Stimulated activated CD8-positive, alpha-beta memory T cell treated with anti-CD3 and anti-CD28 coated beads, Interleukin-7, amount 100 ng/mL, for 24 hours (primary cell): Measurements from ENCODE around the gene PCDHGA1.

Source experiments
- DNase-seq: peaks from one replicate; pipeline ENCODE4 v3.0.0-alpha.2; 2020; ENCODE audit warnings: low read depth

The PCDHGA1 gene

DNA sequence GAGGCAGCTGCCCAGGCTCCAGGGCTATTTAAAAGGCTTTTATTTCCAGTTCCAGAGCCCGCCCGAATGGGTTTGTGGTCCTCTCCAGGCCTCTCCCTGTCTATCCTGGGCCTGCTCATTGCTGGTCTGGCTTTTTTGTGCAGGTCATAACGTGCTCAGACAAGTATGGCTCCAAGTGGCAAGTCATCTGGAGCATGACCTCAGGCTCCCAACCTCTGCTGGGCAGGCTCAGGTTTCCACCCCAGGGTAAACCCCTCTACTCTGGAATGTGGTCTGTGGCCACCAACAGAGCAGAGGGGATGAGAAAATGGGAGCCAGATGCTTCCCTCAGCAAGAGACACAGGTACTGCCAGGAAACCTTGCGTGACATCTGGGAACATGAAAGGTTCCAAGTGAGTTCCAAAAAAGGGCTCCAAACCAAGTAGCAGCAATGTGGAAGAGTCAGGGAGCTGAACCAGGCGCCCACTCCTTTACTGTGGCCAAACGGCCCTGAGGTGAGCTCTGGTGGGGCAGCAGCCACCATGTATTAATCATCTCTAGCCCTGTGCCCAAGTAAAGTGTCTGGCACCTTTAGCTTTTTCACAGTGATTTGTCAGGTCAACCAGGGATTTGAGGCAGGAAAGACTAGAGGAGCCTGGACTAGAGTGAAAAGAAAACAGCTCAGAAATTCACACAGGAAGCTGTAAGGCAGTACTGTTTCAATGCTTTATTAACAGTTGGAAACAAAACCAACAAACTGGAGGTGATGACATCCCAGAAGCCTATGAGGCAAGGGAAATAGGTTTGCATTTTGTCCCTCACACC lies 184.2 kb downstream of the PCDHGA1 start:
- no peak for DNase-seq

DNA sequence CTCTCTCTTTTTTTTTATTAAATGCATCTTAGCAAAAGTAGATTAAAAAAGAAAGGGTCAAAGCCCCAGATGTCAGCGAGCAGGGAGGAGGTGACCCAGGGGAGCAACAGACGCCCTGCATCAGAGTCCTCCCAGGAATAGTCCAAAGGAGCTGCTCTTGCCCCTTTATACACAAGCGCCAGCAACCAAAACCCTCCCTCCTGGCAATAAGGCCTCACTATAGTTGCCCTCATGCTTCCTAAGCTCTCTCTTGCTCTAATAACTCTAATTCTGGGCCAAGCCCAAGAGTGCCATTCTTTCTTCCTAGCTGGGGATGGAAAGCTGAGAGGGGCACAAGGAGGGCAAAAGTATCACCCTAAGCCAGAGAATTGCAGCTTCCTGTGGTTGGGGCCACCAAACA lies 184.8 kb downstream of the PCDHGA1 start:
- DNase-seq: no peak

DNA sequence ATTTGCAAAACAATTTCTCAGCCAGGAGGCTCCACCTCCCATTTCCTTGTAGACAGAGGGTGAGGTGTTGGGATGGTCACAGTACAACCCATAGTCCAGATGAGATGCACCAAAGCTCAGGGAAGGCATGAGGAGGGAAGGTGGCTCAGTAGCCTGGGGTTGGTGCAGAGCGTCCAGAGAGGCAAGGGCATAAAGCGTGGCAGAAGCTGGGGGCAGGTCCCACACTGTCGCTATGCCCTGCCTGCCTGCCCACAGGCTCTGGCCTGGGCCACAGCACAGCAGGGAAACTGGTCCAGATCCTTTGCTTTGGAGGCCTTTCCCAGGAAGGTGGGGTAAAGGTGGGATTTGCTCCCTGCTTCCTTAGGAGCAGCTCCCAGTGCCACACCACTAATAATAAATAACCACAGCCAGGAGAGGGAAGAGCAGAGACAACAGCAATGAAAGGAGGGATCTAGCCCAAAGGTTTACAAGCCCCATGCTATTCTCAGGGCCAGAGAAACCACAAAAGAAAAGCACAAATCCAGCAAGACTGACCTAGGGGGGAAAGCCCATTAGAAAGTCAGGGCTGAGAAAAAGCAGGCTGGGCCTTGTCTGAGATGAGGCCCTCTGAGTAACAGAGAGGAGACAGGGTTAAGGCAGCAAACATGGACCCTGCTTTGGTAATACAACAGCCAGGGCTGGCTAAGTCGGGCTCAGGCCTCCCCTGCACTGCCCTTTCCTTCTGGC lies 185.8 kb downstream of the PCDHGA1 start:
- no peak for DNase-seq

DNA sequence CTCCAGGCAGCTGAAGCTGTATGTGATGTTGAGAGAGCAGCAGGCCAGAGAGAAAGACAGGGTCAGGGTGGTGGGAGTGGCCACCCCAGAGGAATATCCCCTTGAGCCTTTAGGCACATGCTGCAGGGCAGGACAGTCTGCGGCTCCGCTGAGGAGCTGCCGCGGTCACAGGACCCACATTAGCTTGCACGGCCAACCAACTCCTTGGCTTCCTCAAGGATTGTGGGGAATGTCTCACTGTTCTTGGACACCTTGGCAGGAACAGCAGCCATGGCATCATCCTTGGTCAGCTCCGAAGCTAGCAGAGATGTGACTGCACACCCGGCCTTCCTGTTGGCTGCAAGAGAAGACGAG lies 186.3 kb downstream of the PCDHGA1 start:
- no peak for DNase-seq

DNA sequence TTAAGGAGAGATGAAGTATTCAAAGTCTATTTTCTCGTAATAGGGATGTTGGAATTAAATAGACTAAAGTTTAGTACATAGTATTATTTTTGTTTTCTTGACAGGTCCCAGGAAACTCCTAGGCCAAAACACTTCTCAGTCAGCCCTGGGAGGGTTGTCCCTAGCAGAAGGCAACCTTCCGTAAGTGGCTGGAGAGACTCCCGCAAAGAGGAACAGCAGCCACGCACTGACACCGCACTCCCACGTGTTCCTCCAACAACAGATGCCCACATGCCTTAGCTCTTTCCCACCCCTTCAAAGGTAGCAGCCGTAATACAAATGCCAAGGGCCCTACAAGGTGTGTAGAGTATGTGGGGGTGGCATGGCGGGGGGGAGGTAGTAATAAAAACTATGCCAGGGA lies 187.0 kb downstream of the PCDHGA1 start:
- DNase-seq: no peak

DNA sequence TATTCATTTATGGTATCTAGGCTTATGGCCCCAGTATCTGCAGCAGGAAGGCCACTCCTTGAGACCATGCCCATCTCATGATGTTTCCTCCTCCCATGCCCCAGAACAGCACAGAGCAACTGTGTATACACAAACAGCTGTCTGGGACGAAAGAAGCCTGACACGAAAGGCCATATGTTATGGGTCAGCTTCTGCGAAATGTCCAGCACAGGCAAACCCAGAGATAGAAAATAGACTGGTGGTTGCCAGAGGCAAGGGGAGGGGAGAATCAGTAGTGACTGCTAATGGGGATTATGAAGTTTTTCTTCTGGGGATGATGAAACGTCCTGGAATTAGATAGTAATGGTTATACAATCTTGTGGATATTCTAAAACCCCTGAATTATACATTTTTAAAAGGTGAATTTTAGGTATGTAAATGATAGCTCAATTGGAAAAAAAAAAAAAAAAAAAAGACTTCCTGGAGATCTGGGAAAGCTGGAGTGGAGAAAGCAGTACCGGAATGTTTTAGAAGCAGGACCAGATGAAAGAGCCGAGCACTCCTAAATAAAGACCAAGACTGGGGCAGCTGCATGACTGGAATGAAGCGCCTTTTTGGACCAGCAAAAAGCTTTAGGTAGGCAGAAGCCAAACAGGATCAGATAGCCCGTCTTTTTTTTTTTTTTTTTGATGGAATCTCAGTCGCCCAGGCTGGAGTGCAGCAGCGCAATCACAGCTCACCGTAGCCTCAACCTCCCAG lies 187.7 kb downstream of the PCDHGA1 start:
- DNase-seq: no peak

DNA sequence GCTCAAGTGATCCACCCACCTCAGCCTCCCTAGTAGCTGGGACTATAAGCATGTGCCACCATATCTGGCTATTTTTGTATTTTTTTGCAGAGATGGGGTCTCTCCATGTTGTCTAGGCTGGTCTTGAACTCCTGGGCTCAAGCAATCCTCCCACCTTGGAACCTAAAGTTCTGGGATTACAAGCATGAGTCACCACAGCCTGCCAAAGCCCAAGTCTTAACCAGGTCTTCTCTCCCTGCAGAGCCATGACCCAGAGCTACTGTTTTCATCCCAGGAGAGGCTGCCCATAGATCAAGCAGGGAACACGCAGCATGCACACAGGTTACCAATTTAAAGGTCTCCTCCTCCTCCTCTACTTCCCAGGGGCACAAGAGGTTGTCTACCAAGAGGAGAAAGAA lies 188.3 kb downstream of the PCDHGA1 start:
- no peak for DNase-seq

DNA sequence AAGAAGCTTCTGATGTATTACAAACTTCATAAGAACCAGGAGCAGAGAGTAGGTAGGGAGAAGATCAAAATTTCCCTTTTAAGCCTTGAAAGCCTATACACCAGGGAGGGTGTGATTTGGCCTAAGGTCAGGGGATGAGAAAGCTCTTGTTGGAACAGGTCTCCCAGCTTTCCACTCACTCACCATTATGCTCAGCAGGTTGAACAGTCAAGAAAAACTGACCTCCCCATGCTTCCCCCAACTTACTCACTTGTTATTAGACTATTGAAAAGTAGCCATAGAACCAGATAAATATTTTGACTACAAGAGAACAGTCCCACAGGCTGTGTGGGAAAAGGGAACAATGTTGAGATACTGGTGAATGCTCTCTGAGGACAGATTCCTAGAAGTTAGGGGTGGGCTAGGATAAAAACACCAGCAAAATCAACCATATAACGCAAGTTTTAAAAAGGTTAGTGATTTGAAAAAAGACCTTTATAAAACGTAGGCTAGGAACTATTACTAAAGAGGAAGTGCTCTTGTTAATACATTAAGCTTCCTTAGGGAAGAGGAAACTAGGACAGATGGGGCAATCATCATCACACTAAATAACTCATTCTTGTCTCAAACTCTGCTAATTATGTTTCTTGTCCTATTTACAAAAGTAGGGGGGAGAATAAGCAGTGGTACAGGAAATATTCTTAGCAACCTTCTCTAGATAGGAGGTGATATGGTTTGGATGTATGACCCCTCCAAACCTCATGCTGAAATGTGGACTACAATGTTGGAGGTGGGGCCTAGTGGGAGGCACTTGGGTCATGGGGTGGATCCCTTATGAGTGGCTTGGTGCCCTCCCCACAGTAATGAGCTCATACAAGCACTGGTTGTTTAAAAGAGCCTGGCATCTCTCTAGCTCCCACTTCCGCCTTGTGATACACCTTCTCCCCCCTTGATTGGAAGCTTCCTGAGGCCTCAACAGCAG lies 189.6 kb downstream of the PCDHGA1 start:
- no peak for DNase-seq

DNA sequence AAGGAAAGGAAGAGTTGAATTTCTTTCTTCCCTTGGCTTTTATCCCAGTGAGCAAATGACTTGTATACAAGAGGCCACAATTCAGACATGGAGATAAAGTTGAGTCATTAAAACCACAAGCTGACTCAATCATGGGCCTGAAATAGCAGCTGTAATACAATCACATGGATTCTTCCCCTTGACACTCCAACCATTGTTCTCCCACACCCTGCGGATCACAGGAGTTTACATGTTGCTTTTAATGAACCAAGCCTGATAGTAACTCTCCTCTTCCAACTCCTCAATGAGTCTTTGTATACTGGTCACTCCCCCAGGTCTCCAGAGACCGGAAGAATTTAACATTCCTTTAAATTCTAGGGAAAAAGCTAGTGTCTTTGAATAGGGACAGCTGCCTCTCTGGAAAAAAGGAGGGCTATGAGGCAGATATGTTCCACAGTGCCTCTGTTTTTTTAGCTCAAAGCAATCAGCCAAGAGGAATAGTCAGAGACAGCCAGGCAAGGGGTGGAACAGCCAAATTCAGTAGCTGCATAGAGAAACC lies 191.0 kb downstream of the PCDHGA1 start:
- no peak for DNase-seq

DNA sequence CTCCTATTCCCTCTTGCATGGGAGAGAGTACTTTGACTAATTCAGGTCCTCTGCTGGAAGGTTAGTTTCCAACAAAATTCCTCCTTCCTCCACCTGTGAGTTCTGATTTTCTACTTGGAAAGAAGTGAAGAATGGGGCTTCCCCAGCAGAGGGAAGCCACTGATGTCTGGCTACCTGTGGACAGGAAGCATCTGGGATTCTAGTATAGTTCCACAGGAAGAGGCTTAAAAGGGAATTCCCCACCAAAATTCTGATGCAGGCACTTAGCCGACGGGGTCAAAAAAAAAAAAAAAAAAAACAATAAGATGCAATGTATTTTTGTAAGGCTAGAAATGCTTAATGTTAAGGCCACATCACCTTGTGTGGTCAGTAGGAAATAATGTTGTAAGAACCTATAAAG lies 192.0 kb downstream of the PCDHGA1 start:
- DNase-seq: no peak

DNA sequence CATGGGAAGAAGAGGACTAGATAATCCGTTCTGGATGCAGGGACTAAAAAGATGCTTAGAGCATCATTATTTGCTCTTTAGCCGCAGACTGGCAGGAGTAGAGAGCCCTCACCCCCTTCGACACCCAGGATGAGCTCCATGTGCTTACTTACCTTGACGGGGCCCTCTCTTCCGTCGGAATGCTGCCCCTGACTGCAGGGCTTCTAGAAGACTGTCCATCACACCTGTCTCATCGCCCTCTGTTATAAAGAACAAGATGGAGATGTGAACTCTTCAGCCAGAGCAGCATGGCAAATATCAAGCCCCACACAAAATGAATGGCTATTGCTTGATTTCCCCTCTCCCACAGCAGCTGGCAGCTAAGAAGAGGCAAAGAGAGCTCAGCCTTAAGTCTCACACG lies 193.7 kb downstream of the PCDHGA1 start:
- DNase-seq: no peak

DNA sequence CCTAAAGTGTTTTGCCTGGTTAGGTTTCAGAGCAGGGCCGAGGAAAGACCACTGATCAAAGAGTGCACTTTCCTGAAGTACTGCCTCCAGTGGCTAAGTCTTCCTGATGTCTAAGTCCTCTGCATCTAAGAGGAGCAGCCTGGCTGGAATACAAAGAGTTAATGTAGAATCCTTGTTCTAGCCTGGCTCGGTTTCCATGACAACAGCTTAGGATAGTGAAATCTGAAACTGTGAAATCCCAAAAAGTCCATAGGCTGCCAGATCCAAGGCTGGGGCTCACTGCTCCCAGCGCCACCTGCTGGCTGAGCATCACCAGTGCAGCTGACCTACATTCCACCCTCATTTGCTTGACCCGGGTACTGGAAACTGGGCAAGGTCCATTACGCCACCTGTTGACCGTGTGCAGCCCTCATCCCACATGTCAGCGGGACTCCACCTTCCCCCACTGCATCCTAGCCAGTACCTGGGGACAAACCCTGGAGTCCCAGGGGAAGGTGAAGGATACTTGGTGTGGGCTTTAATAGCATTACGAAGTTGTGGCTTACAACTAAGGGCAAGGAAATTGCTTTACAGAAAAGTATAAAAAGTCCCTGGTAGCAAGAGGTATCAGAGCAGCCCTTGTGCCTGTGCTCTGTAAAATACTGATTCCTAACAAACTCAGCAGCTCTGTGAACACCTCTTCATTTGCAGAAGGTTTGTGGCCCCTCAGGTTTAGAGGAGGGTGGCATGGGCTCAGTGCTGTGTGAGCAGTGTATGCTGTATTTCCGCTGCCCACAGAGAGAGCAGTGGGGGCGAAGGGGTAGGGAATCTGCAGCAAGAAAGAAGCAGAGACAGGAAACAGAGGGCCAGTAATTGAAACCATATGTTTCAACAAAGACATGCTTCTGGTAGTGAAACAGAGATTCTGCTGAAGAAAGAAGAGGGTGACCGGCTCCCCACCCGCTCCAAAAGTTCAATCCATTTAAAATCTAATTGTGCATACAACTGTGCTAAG lies 194.6 kb downstream of the PCDHGA1 start:
- no peak for DNase-seq

DNA sequence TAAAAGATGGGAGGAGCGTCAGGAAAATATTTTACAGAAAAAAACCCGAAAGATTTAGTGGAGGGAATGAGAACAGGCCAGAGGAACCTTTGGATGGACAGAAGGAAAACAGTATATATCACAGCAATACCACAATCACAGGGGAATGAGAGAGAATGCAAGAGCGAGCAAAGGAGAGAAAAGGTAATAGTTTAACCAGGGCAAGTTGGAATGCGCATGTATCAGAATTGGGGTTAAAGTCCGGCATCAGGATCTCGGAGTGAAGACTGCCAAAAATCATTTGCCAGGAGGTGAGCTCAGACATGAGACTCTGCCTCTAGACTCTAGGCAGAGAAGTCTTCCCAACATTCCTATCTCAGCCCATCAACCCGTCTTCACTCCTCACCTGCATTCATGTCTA lies 195.3 kb downstream of the PCDHGA1 start:
- DNase-seq: no peak

DNA sequence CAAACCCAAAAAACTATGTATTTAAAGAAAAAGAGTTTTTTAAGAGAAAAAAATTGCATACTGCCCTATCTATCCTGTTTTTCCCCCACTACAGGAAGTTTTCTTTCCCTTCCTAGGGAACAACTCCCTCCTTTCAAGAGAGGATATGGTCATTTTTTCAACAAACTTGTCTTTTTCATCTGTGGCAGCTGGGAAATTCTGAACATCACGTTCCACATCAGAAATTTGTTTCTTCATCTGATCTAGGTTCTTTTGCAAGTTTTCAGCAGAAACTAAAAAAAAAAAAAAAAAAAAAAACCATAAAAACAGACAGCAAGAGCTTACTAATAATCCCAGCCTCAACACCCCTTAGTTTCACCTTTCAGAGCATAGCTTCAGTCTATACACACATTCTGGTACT lies 197.1 kb downstream of the PCDHGA1 start:
- DNase-seq: no peak

DNA sequence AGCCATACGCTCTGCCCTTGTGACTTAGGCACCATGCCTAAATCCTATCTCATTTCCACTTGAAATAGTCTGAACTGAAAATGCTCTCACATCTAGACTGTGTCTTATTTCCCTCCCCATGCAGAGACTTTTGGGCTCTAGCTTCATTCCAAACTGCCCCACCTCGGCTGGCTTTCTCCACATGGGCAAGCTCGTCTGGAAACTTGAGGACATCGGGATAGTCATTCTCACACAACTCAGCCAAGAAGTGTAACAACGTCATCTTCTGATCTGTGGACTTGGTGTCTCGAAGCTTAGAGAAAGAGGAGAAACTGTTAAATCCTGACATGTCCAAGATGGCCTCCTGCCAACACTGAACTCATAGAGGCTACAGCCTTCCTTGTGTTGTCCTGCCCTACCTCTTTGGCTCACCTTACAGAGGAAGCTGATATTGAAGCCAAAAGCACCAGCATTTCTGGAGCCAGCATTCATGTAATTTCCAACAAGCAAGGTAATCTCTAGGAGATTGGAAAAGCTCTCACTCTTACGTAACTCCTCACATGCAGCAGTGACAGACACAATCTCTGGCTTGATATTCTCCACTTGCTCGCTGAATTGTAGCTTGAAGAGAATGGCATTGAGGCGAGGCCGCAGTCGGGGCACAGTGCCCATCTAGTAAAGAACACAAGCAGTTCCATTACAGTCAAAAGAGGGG lies 198.1 kb downstream of the PCDHGA1 start:
- no peak for DNase-seq

DNA sequence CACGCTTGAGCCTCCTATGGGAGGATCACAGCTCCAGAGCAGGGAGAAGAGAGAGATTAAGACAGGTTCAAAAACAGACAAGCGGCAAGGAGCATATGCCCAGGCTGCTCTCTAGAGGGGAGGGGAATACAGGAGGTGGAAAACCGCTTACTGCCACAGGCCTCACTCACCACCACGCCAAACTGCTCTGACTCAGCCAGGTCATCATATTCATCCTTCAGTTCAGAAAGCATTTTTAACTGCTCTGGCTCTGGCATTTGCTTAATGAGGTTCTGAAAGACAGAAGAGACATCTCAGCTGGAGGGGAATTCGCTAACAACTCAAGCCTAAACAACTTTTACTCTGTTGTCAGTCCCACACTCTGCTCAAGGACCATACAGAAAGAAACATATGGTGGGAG lies 198.7 kb downstream of the PCDHGA1 start:
- DNase-seq: no peak

DNA sequence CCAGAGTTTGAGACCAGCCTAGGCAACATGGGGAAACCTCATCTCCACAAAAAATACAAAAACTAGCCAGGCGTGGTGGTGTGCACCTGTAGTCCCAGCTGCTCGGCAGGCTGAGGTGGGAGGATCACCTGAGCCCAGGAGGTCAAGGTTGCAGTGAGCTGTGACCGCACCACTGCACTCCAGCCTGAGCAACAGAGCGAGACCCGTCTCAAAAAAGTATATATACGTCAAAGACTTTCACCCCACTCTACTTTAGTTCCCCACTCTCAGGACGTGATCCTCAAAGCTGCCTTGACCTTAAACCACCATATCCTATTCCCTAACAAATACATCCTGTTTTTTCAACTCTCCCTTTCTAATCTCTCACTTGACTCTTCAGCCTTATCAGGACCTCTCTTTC lies 199.6 kb downstream of the PCDHGA1 start:
- no peak for DNase-seq

DNA sequence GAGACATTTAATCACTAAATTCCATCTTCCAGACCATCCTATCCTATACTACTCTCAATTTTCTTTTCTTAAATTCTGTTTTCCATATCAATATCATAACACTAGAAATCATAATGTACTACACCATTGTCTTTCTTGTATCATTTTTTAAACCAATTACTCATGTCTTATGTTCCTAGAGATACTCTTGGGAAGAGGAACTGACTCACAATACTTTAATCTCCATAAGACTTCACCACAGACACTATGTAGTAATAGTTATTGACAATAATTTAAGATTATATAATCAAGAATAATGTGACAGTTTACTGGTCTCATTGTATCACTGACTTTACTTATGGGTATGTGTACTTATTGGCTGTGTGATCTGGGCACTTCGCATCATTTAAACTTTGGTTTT lies 202.4 kb downstream of the PCDHGA1 start:
- DNase-seq: no peak

DNA sequence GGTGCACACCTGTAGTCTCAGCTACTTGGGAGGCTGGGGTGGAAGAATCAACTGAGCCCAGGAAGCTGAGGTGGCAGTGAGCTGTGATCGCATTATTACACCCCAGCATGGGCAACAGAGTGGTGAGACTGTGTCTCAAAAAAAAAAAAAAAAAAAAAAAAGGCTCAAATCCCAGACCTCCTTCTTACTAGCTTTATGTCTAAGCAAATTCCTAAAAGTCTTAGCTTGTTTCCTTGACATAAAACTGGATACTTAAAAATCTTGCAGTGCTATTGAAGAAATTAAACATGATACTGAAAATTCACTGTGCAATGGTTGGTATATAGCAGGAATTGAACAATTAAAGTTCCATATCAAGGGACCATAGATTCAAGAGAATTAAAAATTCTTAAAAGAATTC lies 203.6 kb downstream of the PCDHGA1 start:
- no peak for DNase-seq
